Stimulated activated CD8-positive, alpha-beta memory T cell treated with anti-CD3 and anti-CD28 coated beads, Interleukin-2, amount 100 ng/mL, for 48 hours (primary cell): Measurements from ENCODE around the gene OTUB1.

Experiments
- DNase-seq, 2 donors: peaks; one replicate each; pipeline ENCODE4 v3.0.0-alpha.2; 2020; ENCODE audit warnings: low read depth in 2 of 2

OTUB1 gene

GRCh38 chr11:64004590-64004984 is 18.3 kb downstream of the OTUB1 start:
- no peak for DNase-seq

DNA sequence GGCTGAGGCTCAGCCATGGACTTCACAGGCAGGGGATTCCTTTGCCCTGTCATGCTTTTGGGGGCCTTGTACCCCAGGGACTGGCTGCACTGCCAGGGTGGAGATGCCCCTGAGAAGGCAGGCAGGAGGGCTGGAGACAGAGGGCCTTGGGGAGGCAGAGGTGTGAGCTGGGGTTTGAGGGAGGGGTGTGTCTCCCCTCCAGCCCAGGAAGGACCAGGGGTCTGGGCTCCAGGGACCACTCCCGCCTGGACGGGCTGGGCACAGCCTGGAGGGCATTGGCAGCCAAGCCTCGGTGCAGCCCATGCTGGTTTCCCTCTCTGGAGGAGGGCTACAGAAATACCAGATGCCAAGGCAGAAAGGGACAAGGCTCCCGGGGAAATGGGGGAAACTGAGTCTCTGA is 19.5 kb downstream of the OTUB1 start:
- DNase-seq, result no peak

GRCh38 chr11:64006398-64006797 is 20.2 kb downstream of the OTUB1 start:
- no peak for DNase-seq

- DNase-seq, result no peak
Observed at GRCh38 chr11:64007160-64007628, 21.0 kb downstream of the OTUB1 start.

DNA sequence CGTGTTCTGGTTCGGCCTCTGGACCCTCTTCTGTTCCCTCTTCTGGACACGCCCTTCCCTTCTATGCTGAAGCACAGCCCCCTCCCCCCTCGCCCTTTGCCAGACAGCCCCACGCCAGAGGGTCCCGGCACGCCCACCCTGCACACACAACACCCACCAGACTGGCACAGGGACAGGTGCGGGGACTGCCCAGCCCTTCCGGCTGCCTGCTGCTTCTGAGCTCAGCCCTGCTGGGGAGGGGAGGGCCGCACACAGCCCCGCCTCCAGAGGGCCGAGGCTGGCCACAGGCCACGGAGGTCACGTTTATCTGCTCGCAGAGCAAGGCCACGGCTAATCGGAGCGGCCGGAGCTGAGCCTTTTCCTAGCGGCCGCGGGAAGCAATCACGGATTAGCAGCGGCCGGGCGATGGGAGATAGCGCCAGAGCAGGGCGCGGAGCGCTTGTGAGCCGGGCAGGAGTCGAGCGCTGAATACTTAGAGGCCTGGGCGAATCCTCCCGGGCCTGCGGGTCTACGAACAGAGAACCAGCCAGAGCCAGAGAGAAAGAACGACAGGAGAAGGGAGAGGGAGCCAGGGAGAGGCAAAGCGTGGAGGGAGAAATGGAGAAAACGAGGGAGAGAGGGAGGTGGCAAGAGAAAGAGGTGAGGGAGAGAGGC is 21.5 kb downstream of the OTUB1 start:
- no peak for DNase-seq

GRCh38 chr11:64008283-64008913 is 22.2 kb downstream of the OTUB1 start:
- DNase-seq, result no peak

DNA sequence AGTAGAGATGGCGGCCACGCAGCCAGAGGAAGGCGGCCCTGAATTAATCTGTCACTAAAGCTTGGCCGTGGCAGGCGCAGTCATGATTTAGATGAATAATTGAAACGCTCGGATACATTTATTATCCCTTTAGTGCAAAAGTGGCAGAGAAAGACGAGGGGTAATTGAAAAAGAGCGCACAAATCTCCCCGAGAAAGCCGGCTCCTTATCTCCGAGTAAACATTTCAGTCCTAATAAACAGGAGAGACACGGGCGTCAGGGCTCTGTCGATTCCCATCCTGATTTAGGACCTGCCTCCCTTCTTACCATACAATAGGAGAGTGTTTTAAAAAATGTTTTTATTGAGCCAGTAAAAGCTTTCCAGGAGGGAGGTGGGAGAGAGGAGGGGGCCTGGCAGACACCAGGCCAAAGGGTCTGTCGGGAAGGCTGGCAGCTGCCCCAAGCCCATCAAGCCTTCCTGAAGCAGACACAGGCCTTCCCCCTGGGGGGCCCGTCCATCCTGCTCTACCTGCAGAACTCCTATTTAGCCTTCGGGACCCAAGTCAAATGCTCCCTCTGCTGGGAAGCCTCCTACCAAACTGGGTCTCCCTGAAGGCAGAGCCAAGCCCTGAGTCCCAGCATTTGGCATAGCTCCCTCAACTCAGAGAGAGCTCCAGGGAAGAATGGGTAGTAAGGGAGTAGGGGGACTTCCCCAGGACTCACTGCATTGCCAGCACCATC is 22.8 kb downstream of the OTUB1 start:
- DNase-seq, result no peak

- no peak for DNase-seq
Observed at GRCh38 chr11:64009710-64010109, 23.5 kb downstream of the OTUB1 start.

- DNase-seq, result no peak
Observed at GRCh38 chr11:64010783-64011182, 24.5 kb downstream of the OTUB1 start.

GRCh38 chr11:64011371-64011770 is 25.1 kb downstream of the OTUB1 start:
- no peak for DNase-seq

DNA sequence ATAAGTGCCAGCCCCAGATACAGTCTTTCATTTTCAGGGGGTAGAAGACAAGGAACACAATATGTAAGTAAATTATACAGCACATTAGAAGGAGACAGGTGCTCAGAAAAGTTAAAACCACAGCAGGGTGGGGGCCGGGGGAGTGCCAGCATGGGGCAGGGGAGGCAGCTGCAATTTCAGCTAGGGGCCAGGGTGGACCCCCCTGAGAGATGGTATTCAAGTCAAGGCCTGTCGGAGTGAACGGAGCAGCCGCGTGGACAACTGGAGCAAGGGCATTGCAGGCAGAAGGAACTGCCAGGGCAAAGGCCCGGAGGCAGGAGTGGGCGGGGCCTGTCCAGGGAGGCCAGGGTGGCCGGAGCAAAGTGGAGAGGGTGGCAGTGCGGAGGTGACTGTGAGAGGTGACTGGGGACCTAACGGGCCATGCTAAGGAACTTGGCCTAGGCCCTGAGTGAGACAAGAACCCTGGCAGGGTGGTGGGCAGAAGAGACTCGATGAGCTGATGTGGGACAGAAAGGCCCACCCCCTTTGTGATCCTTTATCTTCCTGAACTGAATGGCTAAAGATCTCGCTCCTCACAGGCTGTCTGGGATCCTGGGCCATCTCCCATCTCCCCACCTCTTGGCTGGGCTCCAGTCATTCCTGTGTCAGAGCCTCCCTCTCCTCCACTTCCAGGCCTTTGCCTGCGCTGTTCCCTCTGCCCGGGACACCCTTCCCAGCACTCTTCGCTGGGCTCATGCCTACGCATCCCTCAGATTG is 27.1 kb downstream of the OTUB1 start:
- no peak for DNase-seq

DNA sequence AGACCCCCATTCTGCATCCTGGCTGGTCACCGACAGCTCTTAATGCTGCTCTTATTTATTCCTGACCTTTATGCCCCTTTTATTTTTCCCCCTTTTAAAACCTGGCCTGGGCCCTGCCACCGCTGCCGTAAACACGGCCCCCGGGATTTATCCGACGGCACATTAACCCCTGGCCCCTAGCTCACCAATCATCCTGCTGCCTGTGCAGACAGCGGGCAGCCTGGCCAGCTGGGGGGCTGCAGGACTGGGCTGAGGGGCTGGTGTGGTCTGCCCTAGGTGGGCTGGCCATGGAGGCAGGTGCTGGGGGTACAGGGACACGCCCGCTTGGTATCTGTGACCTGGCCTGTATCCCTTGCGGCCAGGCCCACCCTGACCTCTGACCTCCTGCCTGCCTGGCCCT is 28.1 kb downstream of the OTUB1 start:
- DNase-seq, result no peak

DNA sequence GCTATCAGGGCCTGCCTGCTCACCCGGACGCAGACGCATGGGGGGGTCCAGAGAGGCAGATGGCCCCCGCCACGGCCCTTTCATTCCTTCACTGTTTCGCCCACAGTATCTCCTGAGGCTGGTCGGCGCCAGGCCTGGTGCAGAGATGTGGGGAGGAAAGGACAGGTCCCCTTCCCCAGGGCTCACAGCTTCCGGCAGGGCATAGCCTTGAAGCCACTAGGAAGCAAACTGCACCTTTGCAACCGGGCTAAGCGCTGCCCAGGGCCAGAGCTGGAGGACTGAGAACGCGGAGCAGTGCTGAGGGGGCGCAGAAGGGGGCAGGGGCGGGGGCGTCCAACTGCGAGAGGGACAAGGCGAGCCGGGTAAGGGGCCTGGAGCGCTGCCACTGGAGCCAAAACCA is 29.3 kb downstream of the OTUB1 start:
- DNase-seq, result no peak

DNA sequence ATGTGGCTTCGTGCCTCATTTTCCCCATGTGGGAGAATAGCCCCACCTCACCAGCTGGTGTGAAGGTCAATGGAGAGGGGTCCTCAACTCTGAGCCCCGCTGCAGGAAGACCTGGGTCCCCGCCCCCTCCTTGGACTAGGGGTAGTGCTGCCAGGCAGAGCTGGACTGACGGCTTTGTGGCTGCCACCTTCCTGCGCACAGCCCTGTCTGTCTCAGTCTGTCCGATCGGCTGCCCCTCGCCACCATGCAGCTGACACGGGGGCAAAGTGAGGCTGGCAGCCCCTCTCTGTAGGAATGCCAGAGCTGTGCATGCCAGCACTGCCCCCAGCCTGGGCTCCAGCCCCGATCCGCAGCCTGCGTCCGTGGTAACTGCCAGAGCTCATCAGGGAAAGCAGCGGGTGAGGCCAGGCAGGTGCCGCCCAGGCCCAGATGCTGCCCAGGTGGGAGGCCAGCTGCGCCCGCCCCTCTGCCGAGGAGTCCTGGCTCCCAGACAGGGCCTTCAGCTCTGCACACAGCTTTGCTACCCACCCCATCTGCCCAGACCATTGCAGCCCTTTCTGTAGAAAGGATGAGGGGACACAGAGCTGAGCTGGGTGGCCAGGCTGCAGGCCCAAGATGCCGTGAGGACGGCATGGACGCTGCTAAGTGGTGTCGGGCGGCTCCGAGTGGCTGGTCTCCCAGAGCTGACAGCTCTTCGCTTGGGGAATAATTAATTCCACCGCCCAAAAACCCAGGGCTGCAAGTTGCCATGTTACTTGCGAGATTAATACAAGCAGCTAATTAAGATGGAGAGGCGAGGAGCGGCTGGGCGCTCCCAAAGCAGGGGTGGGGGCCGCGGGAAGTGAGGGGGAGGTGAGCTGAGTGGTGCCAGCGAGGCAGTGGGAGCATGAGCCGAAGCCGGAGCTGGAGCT is 30.0 kb downstream of the OTUB1 start:
- no peak for DNase-seq

GRCh38 chr11:64017945-64018224 is 31.6 kb downstream of the OTUB1 start:
- no peak for DNase-seq

GRCh38 chr11:64018310-64018709 is 32.1 kb downstream of the OTUB1 start:
- no peak for DNase-seq

DNA sequence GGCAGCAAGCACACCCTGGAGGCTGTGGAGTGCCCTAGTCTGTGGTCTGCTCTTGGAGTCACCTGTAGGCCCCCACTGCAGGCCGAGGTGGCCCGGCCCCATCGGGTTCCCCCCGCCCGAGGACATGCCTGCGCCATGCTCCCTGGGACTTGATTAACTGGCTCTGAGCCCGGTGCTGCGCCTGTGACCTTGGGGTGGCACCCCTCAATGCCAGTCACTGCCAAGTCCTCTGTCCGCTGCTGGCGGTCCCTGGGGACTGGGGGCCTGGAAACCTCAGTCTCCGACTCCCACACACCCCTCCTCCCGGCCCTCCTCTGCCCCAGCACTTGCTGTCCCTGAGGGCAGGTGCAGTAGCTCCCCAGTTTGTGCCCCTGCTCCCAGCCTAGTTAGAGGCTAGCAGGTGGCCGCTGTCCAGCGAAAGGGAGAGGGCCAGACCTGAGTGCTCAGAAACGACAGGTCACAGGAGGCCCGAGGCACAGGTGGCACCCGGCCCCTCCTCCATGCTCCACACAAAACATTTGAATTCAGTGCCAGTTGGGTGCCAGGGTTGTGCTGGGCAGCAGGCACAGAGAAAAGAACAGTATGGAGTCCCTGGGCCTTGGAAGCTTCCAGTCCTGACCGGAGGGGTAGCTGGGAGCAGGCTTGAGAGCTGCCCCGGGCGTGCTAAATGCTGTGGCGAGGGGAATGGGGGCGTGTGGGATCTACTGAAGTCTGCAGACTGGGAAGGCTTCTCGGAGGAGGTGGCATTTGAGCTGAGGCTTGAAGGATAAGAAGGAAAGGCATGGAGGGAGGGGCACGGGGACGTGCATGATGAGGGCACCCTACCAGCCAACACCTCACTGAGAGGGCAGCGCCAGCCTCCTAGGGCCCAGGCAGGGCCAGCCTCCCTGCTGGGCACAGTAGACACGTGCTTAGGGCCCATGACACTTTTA is 33.1 kb downstream of the OTUB1 start:
- DNase-seq, result no peak

- DNase-seq, result no peak
Observed at GRCh38 chr11:64020976-64021756, 34.9 kb downstream of the OTUB1 start.

DNA sequence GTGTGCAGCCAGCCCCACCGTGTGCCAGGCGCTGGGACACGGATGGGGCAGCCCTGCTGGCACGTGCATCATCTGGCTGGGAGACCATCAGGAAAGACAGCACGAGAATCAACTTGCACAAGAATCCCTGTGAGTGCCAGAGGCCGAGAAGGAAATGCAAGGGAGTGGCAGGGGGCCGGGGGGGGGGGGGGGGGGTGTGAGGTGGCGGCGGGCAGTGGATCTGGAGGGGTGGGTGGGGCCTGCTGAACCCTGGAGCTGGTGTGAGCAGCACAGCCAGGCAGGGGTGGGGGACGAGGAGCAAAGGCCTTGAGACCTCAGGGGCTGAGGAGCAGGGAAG is 35.5 kb downstream of the OTUB1 start:
- no peak for DNase-seq
